Tibial artery (tissue), 4 donors: ENCODE measurements around the gene DCAF8.

ENCODE experiments used
- DNase-seq, 2 donors: peaks; one replicate each; pipeline ENCODE4 v3.0.0-alpha.2; 2019
- H3K27ac ChIP-seq, 2 donors: fragments of 200-600 bp; sonication (generic) in 1 of 2; 1 replicate in 1 of 2; 2 replicates in 1 of 2; pipeline ENCODE4 v1.5.1; 2018 to 2019; ENCODE audit warnings: mild to moderate bottlenecking in 1 of 2
- H3K27me3 ChIP-seq, 2 donors: fragments of 200-600 bp; sonication (generic) in 1 of 2; one replicate each; pipeline versions ENCODE4 v1.5.1 to v1.6.0; 2016 to 2019
- H3K36me3 ChIP-seq, 3 donors: fragments of 200-600 bp; sonication (generic) in 2 of 3; one replicate each; pipeline ENCODE4 v1.5.1; 2016 to 2019; ENCODE audit warnings: mild to moderate bottlenecking in 2 of 3
- H3K4me1 ChIP-seq, 4 donors: fragments of 200-600 bp; sonication (generic) in 2 of 4; 1 replicate in 3 of 4; 2 replicates in 1 of 4; pipeline ENCODE4 v1.5.1; 2016 to 2019
- H3K4me3 ChIP-seq, 2 donors: fragments of 200-600 bp; sonication (generic) in 1 of 2; 1 replicate in 1 of 2; 2 replicates in 1 of 2; pipeline ENCODE4 v1.5.1; 2018 to 2019; ENCODE audit warnings: mild to moderate bottlenecking in 2 of 2
- H3K9me3 ChIP-seq, 3 donors: fragments of 200-600 bp; sonication (generic) in 1 of 3; one replicate each; pipeline ENCODE4 v1.5.1; 2016 to 2019
- CTCF ChIP-seq, 2 experiments: fragments of 200-600 bp in 1 of 2; fragments of 450-650 bp in 1 of 2; IDR thresholded peaks; one replicate each; pipeline ENCODE4 v1.5.1; 2017 to 2019; ENCODE audit warnings: antibody characterized with exemption in 2 of 2, mild to moderate bottlenecking in 1 of 2, moderate library complexity in 1 of 2
- intact Hi-C: fragments of 100-400 bp; cut with DNase I; formaldehyde crosslinking; loops from one replicate; pipeline ENCODE4 v1.15.0; 2023; ENCODE audit warnings: low total_unique reads

DCAF8 gene

GRCh38 chr1:160277330-160277729, 15.0 kb upstream of the DCAF8 start:
- no peak for DNase-seq
- Histone ChIP-seq H3K36me3 (peaks cover 51 to 70% (median 55%) of the 10 kb centered on the region in 3 donors), H3K4me1 (no peaks in the 10 kb centered on the region), H3K4me3 (no peak overlapping the region), H3K27me3 (no peaks in the 10 kb centered on the region), H3K27ac (no peak overlapping the region), H3K9me3 (no peaks in the 10 kb centered on the region)
- intact Hi-C loops: no loop called here
- TF ChIP-seq CTCF (IDR thresholded peaks at IDR 0.05): no peak

- no peaks in the 10 kb centered on the region for H3K4me1 ChIP-seq
- no peak for TF ChIP-seq CTCF (IDR thresholded peaks at IDR 0.05)
- no peak overlapping the region for H3K4me3 ChIP-seq
- intact Hi-C loops: no loop called here
- DNase-seq: no peak
- H3K36me3 ChIP-seq: peaks cover 0 to 9% (median 0%) of the 10 kb centered on the region in 3 donors
- no peaks in the 10 kb centered on the region for H3K9me3 ChIP-seq
- no peak overlapping the region for H3K27ac ChIP-seq
- H3K27me3 ChIP-seq: no peaks in the 10 kb centered on the region
Measured at GRCh38 chr1:160271025-160271424, 8.7 kb upstream of the DCAF8 start.

GRCh38 chr1:160267284-160267991, 5.1 kb upstream of the DCAF8 start:
- no peak for DNase-seq
- intact Hi-C loops: no loop called here

GRCh38 chr1:160264795-160265307, 2.5 kb upstream of the DCAF8 start:
- Histone ChIP-seq H3K9me3 (no peaks in the 10 kb centered on the region), H3K4me3 (no peak overlapping the region), H3K36me3 (no peaks in the 10 kb centered on the region), H3K27me3 (no peaks in the 10 kb centered on the region), H3K27ac (no peak overlapping the region), H3K4me1 (peaks cover 0 to 21% (median 17%) of the 10 kb centered on the region in 4 donors)
- no peak for DNase-seq
- intact Hi-C loops: no loop called here
- no peak for TF ChIP-seq CTCF (IDR thresholded peaks at IDR 0.05)

More at GRCh38 chr1:160267284-160267991, 5.1 kb upstream of the DCAF8 start:
- Histone ChIP-seq H3K4me3 (no peak overlapping the region), H3K36me3 (no peaks in the 10 kb centered on the region), H3K27ac (no peak overlapping the region), H3K9me3 (no peaks in the 10 kb centered on the region), H3K4me1 (peaks cover 0 to 6% (median 3%) of the 10 kb centered on the region in 4 donors), H3K27me3 (no peaks in the 10 kb centered on the region)
- TF ChIP-seq CTCF (IDR thresholded peaks at IDR 0.05): no peak

- TF ChIP-seq CTCF (IDR thresholded peaks at IDR 0.05): no peak
- Histone ChIP-seq H3K27me3 (no peaks in the 10 kb centered on the region), H3K4me3 (peak overlapping the region; percentile 95 to 97), H3K36me3 (no peaks in the 10 kb centered on the region), H3K27ac (peak overlapping the region; percentile 95 to 99), H3K4me1 (peaks cover 0 to 54% (median 32%) of the 10 kb centered on the region in 4 donors), H3K9me3 (no peaks in the 10 kb centered on the region)
- intact Hi-C loops: no loop called here
- DNase-seq: peak in 1 of 2 donors; percentile 48
Measured at GRCh38 chr1:160261556-160261892, 825 bp downstream of the DCAF8 start.
